Measurements from ENCODE around the gene CD300LD.

CD300LD gene

DNA sequence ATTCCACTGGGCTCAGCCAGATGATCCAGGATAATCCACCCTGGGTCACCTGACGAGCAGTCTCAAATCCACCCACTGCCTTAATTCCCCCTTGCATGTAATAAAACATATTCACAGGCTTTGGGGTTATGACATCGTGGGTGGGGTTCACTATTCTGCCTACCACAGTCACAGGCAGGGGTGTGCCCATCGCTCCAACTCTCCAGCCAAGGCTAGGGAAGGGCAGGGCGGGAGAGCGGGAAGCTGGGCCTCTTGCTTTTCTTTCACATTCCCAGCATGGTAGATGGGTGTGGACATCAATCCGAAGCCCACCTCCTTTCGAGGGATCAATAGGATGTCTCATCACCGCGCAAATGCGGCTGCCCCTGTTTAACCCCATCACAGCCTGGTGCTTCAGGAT, 12.7 kb upstream of the CD300LD start:
- TF ChIP-seq, protein P1, sequence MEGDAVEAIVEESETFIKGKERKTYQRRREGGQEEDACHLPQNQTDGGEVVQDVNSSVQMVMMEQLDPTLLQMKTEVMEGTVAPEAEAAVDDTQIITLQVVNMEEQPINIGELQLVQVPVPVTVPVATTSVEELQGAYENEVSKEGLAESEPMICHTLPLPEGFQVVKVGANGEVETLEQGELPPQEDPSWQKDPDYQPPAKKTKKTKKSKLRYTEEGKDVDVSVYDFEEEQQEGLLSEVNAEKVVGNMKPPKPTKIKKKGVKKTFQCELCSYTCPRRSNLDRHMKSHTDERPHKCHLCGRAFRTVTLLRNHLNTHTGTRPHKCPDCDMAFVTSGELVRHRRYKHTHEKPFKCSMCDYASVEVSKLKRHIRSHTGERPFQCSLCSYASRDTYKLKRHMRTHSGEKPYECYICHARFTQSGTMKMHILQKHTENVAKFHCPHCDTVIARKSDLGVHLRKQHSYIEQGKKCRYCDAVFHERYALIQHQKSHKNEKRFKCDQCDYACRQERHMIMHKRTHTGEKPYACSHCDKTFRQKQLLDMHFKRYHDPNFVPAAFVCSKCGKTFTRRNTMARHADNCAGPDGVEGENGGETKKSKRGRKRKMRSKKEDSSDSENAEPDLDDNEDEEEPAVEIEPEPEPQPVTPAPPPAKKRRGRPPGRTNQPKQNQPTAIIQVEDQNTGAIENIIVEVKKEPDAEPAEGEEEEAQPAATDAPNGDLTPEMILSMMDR (IDR thresholded peaks at IDR 0.05; ENCODE audit: low read length), result no peak
- TF ChIP-seq EZH2 (IDR thresholded peaks at IDR 0.05; ENCODE audit: borderline replicate concordance, low read length), result no peak
- Histone ChIP-seq H3F3A (ENCODE audit: insufficient read depth, low read length) (no peaks in the 10 kb centered on the region), H3K36me3 (ENCODE audit: insufficient read depth, low read length) (no peaks in the 10 kb centered on the region), H3K27ac (ENCODE audit: low read depth, low read length, poor library complexity, severe bottlenecking) (no peak overlapping the region), H3K9me2 (ENCODE audit: low read depth, low read length) (no peaks in the 10 kb centered on the region), H3K4me3 (ENCODE audit: low read depth, low read length, poor library complexity, severe bottlenecking) (no peak overlapping the region), H3K9me3 (ENCODE audit: low read length) (no peaks in the 10 kb centered on the region), H3K27me3 (ENCODE audit: insufficient read depth, low read length) (no peaks in the 10 kb centered on the region), H3K9ac (ENCODE audit: low read length) (no peak overlapping the region), H2AFZ (ENCODE audit: low read length) (no peak overlapping the region), H3K79me2 (ENCODE audit: insufficient read depth, low read length) (no peaks in the 10 kb centered on the region), H3K4me1 (ENCODE audit: insufficient read depth, low read length, severe bottlenecking) (no peaks in the 10 kb centered on the region), H3K4me2 (ENCODE audit: low read length) (no peak overlapping the region), H4K20me1 (ENCODE audit: insufficient read depth, low read length) (no peaks in the 10 kb centered on the region)

DNA sequence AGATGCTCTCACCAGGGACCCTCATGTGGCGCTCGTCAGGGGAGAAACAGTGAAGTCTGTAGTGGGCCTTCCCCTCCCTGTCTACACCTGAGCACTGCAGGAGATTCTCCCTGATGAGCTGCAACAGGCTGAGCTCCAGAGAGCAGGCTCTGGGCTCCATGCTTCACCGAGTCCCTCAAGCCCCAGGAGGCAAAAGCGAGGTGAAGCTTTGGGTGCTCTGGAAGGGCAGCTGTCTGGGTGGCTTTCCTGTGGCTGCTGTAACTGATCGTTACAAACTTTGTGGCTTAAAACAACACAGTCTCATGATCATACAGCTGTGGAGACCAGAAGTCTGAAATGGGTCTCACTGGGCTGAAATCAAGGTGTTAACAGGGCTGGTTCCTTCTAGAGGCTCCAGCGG, 12.1 kb upstream of the CD300LD start:
- no peaks in the 10 kb centered on the region for H3K4me1 ChIP-seq (ENCODE audit: insufficient read depth, low read length, severe bottlenecking)
- H3K79me2 ChIP-seq (ENCODE audit: insufficient read depth, low read length), result no peaks in the 10 kb centered on the region
- H3K9ac ChIP-seq (ENCODE audit: low read length), result no peak overlapping the region
- H3K4me2 ChIP-seq (ENCODE audit: low read length), result no peak overlapping the region
- no peak for TF ChIP-seq EZH2 (IDR thresholded peaks at IDR 0.05; ENCODE audit: borderline replicate concordance, low read length)
- TF ChIP-seq, protein P1 (IDR thresholded peaks at IDR 0.05; ENCODE audit: low read length), result no peak
- no peaks in the 10 kb centered on the region for H3K9me3 ChIP-seq (ENCODE audit: low read length)
- H2AFZ ChIP-seq (ENCODE audit: low read length), result no peak overlapping the region
- no peak overlapping the region for H3K27ac ChIP-seq (ENCODE audit: low read depth, low read length, poor library complexity, severe bottlenecking)
- H3K9me2 ChIP-seq (ENCODE audit: low read depth, low read length), result no peaks in the 10 kb centered on the region
- no peaks in the 10 kb centered on the region for H4K20me1 ChIP-seq (ENCODE audit: insufficient read depth, low read length)
- no peaks in the 10 kb centered on the region for H3F3A ChIP-seq (ENCODE audit: insufficient read depth, low read length)
- no peaks in the 10 kb centered on the region for H3K27me3 ChIP-seq (ENCODE audit: insufficient read depth, low read length)
- H3K36me3 ChIP-seq (ENCODE audit: insufficient read depth, low read length), result no peaks in the 10 kb centered on the region
- H3K4me3 ChIP-seq (ENCODE audit: low read depth, low read length, poor library complexity, severe bottlenecking), result no peak overlapping the region

DNA sequence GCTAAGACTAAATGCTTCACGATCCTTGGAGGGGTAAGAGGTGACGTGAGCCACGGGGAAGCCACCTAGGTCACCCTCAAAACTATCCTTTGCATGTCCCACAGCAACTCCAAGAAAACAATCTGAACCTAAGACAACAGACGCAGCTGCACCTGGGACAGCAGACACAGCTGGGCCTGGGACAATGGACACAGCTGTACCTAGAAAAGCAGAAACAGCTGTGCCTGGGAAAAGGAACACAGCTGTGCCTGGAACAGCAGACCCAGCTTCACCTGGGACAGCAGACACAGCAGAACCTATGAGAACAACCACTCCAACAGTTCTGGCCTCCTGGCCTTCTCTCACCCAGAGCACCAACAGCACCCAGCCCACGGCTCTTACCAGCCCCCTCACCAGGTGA, 11.7 kb upstream of the CD300LD start:
- Histone ChIP-seq H3K9me3 (ENCODE audit: low read length) (no peaks in the 10 kb centered on the region), H3K4me3 (ENCODE audit: low read depth, low read length, poor library complexity, severe bottlenecking) (no peak overlapping the region), H3K9me2 (ENCODE audit: low read depth, low read length) (no peaks in the 10 kb centered on the region), H3K27ac (ENCODE audit: low read depth, low read length, poor library complexity, severe bottlenecking) (no peak overlapping the region), H3K4me1 (ENCODE audit: insufficient read depth, low read length, severe bottlenecking) (no peaks in the 10 kb centered on the region), H3F3A (ENCODE audit: insufficient read depth, low read length) (no peaks in the 10 kb centered on the region), H3K27me3 (ENCODE audit: insufficient read depth, low read length) (no peaks in the 10 kb centered on the region), H4K20me1 (ENCODE audit: insufficient read depth, low read length) (no peaks in the 10 kb centered on the region), H3K36me3 (ENCODE audit: insufficient read depth, low read length) (no peaks in the 10 kb centered on the region), H3K4me2 (ENCODE audit: low read length) (no peak overlapping the region), H3K9ac (ENCODE audit: low read length) (no peak overlapping the region), H2AFZ (ENCODE audit: low read length) (no peak overlapping the region), H3K79me2 (ENCODE audit: insufficient read depth, low read length) (no peaks in the 10 kb centered on the region)
- TF ChIP-seq, protein P1 (IDR thresholded peaks at IDR 0.05; ENCODE audit: low read length), result no peak
- TF ChIP-seq EZH2 (IDR thresholded peaks at IDR 0.05; ENCODE audit: borderline replicate concordance, low read length), result no peak
